OCI-M1 (cell line): ENCODE measurements around the gene RALGAPA1.
"Not testable (repeated sequence)": the region's sequence is repeated elsewhere in the genome, so short reads cannot be mapped to it uniquely, and the experiment has no call there.

Source experiments
- DNase-seq: peaks from one replicate; lab custom pipeline; 2025; lab: John Stamatoyannopoulos, UW

RALGAPA1 gene

GRCh38 chr14:35821564-35822411, 12.7 kb upstream of the RALGAPA1 start:
- peak; percentile 82 for DNase-seq

- DNase-seq, result no peak
These were observed 10.8 kb upstream of the RALGAPA1 start for GRCh38 chr14:35819591-35820540.

- peak; percentile 68 for DNase-seq
These were observed 9.4 kb upstream of the RALGAPA1 start for GRCh38 chr14:35818346-35819115.

- peak; percentile 73 for DNase-seq
These were observed 5.4 kb upstream of the RALGAPA1 start for GRCh38 chr14:35814371-35815005.

GRCh38 chr14:35810963-35811362, 1.9 kb upstream of the RALGAPA1 start:
- no peak for DNase-seq

GRCh38 chr14:35809597-35809996, 502 bp upstream of the RALGAPA1 start:
- no peak for DNase-seq

- DNase-seq, result peak; percentile 28
These were observed 938 bp downstream of the RALGAPA1 start for GRCh38 chr14:35808076-35808637.

GRCh38 chr14:35807131-35807961, 1.7 kb downstream of the RALGAPA1 start:
- no peak for DNase-seq

GRCh38 chr14:35806006-35806907, 2.8 kb downstream of the RALGAPA1 start:
- DNase-seq, result no peak

- no peak for DNase-seq
These were observed 11.3 kb downstream of the RALGAPA1 start for GRCh38 chr14:35797796-35798195.

GRCh38 chr14:35789651-35790050, 19.4 kb downstream of the RALGAPA1 start:
- DNase-seq, result no peak

GRCh38 chr14:35786856-35787255, 22.2 kb downstream of the RALGAPA1 start:
- DNase-seq, result no peak

GRCh38 chr14:35783699-35784098, 25.4 kb downstream of the RALGAPA1 start:
- DNase-seq, result no peak

- DNase-seq, result no peak
These were observed 29.7 kb downstream of the RALGAPA1 start for GRCh38 chr14:35779368-35779767.

- not testable (repeated sequence) for DNase-seq
These were observed 31.5 kb downstream of the RALGAPA1 start for GRCh38 chr14:35777550-35777949.

GRCh38 chr14:35776823-35777222, 32.3 kb downstream of the RALGAPA1 start:
- DNase-seq, result no peak

- not testable (repeated sequence) for DNase-seq
These were observed 33.0 kb downstream of the RALGAPA1 start for GRCh38 chr14:35776085-35776484.

GRCh38 chr14:35766700-35767082, 42.4 kb downstream of the RALGAPA1 start:
- no peak for DNase-seq

GRCh38 chr14:35766036-35766699, 42.9 kb downstream of the RALGAPA1 start:
- peak; percentile 69 for DNase-seq
